AG04450 (cell line): Measurements from ENCODE around the gene HACD3. TPM values are rescaled to one million over a fixed set of nuclear protein-coding genes. Genes with fewer than 3 reads are reported as not detected.

Source experiments
- CTCF ChIA-PET: fragments of 300-600, 350-600 bp; formaldehyde crosslinking; extraction: SDS; loops from one replicate; lab custom pipeline; 2022; ENCODE audit warnings: antibody characterized with exemption, inconsistent platforms; lab: Charles Lee
- POLR2A ChIA-PET: fragments of 350-600 bp; formaldehyde crosslinking; extraction: SDS; loops from one replicate; lab custom pipeline; 2021; ENCODE audit warnings: antibody characterized with exemption, inconsistent platforms; lab: Yijun Ruan, JAX
- DNase-seq: peaks from one replicate; pipeline ENCODE4 v3.0.0-alpha.2; 2011; ENCODE audit warnings: low read depth, low spot score
- H3K27ac ChIP-seq: one replicate; pipeline ENCODE4 v1.5.1; 2012; ENCODE audit warnings: low read depth, low read length, control low read depth
- H3K27me3 ChIP-seq: one replicate; pipeline ENCODE4 v1.6.0; 2012; ENCODE audit warnings: low read length; ENCODE audit not compliant: control insufficient read depth, insufficient read depth
- H3K4me3 ChIP-seq: 2 replicates; pipeline ENCODE4 v1.5.1; 2011; ENCODE audit warnings: mild to moderate bottlenecking, low read depth, low read length, control low read depth
- H3K9me3 ChIP-seq: 2 replicates; pipeline ENCODE4 v1.5.1; 2012; ENCODE audit warnings: low read length; ENCODE audit not compliant: control insufficient read depth, insufficient read depth
- CTCF ChIP-seq: IDR thresholded peaks from 2 replicates; pipeline ENCODE4 v1.5.1; 2011; ENCODE audit warnings: low read depth, low read length, control low read depth, inconsistent platforms
- polyA plus RNA-seq: library from polyadenylated mRNA; depleted of rRNA; stranded (reverse); fragments of >200 nt; gene quantifications from 2 replicates; pipeline ENCODE4 v1.2.3, GENCODE V29; 2011

Gene HACD3
- polyA plus RNA-seq, 1 experiment = 130 TPM

- no peaks in the 10 kb centered on the region for H3K9me3 ChIP-seq
- no peak for TF ChIP-seq CTCF
- CTCF ChIA-PET = no interaction called here
- no peak overlapping the region for H3K4me3 ChIP-seq
- no peaks in the 10 kb centered on the region for H3K27me3 ChIP-seq
- no peak overlapping the region for H3K27ac ChIP-seq
- POLR2A ChIA-PET = no interaction called here
- DNase-seq = no peak
Observed at GRCh38 chr15:65569728-65570127, 39.5 kb downstream of the HACD3 start.

GRCh38 chr15:65571971-65572370 is 41.7 kb downstream of the HACD3 start:
- no peaks in the 10 kb centered on the region for H3K9me3 ChIP-seq
- TF ChIP-seq CTCF = no peak
- DNase-seq = no peak
- ChIA-PET CTCF (no interaction called here), POLR2A (interaction anchor here (1.2 kb wide), 1 partner anchor 55 kb away, joined by 4 read pairs; no protein-coding TSS in a partner anchor)
- H3K27ac ChIP-seq = no peak overlapping the region
- no peak overlapping the region for H3K4me3 ChIP-seq
- no peaks in the 10 kb centered on the region for H3K27me3 ChIP-seq

GRCh38 chr15:65576664-65577063 is 46.4 kb downstream of the HACD3 start:
- Histone ChIP-seq H3K9me3 (no peaks in the 10 kb centered on the region), H3K4me3 (no peak overlapping the region), H3K27ac (no peak overlapping the region), H3K27me3 (no peaks in the 10 kb centered on the region)
- CTCF ChIA-PET = no interaction called here
- DNase-seq = peak; percentile 4
- POLR2A ChIA-PET = no interaction called here
- TF ChIP-seq CTCF = no peak

- H3K27me3 ChIP-seq = no peaks in the 10 kb centered on the region
- no peak for TF ChIP-seq CTCF
- POLR2A ChIA-PET = no interaction called here
Observed at GRCh38 chr15:65577129-65577996, 47.1 kb downstream of the HACD3 start.

More at GRCh38 chr15:65577129-65577996, 47.1 kb downstream of the HACD3 start:
- no peaks in the 10 kb centered on the region for H3K9me3 ChIP-seq
- H3K27ac ChIP-seq = no peak overlapping the region
- H3K4me3 ChIP-seq = no peak overlapping the region
- no peak for DNase-seq
- CTCF ChIA-PET = no interaction called here
